Neural cell (in vitro differentiated cells): ENCODE measurements around the gene SETBP1. TPM values are rescaled to one million over a fixed set of nuclear protein-coding genes. Genes with fewer than 3 reads are reported as not detected.

ENCODE experiments used
- H2AFZ ChIP-seq: fragments of 200-600, 300-800 bp; sonication (generic), shearing (Covaris generic); 2 replicates; pipeline ENCODE4 v1.6.0; 2014; ENCODE audit warnings: low read depth, mild to moderate bottlenecking, antibody characterized with exemption, low read length, moderate library complexity
- H3F3A ChIP-seq: fragments of 200-600 bp; shearing (Covaris generic); 2 replicates; pipeline ENCODE4 v1.6.1; 2016; ENCODE audit warnings: mild to moderate bottlenecking, moderate library complexity, mixed read lengths, antibody characterized with exemption, low read length; ENCODE audit not compliant: insufficient read depth, poor library complexity, severe bottlenecking
- H3K27ac ChIP-seq: fragments of 200-600, 300-800 bp; sonication (generic), shearing (Covaris generic); 2 replicates; pipeline ENCODE4 v1.5.1; 2014; ENCODE audit warnings: mild to moderate bottlenecking, low read length, moderate library complexity
- H3K27me3 ChIP-seq: fragments of 300-800, 200-600 bp; sonication (generic), shearing (Covaris generic); 2 replicates; pipeline ENCODE4 v1.6.0; 2014; ENCODE audit warnings: mild to moderate bottlenecking, low read depth, low read length, moderate library complexity; ENCODE audit not compliant: insufficient read depth
- H3K36me3 ChIP-seq: fragments of 300-800, 200-600 bp; sonication (generic), shearing (Covaris generic); 2 replicates; pipeline ENCODE4 v1.5.1; 2014; ENCODE audit warnings: mild to moderate bottlenecking, antibody characterized with exemption, low read length, moderate library complexity; ENCODE audit not compliant: insufficient read depth
- H3K4me2 ChIP-seq: fragments of 300-800, 200-600 bp; sonication (generic), shearing (Covaris generic); 2 replicates; pipeline ENCODE4 v1.6.0; 2014; ENCODE audit warnings: mild to moderate bottlenecking, low read length
- H3K4me3 ChIP-seq: fragments of 300-800, 200-600 bp; sonication (generic), shearing (Covaris generic); 2 replicates; pipeline ENCODE4 v1.5.1; 2014; ENCODE audit warnings: mild to moderate bottlenecking, low read length, moderate library complexity
- H3K79me2 ChIP-seq: fragments of 200-600 bp; shearing (Covaris generic); replicated peaks from 2 replicates; pipeline ENCODE4 v1.6.0; 2014; ENCODE audit warnings: mild to moderate bottlenecking, low read length, moderate library complexity; ENCODE audit not compliant: insufficient read depth
- H3K9ac ChIP-seq: fragments of 300-800, 200-600 bp; sonication (generic), shearing (Covaris generic); 2 replicates; pipeline ENCODE4 v1.6.1; 2016; ENCODE audit warnings: mild to moderate bottlenecking, low read length, mixed read lengths
- H3K9me2 ChIP-seq: fragments of 200-600 bp; shearing (Covaris generic); 2 replicates; pipeline ENCODE4 v1.6.1; 2016; ENCODE audit warnings: mild to moderate bottlenecking, low read length, mixed read lengths; ENCODE audit not compliant: insufficient read depth
- H3K9me3 ChIP-seq: fragments of 200-600, 300-800 bp; sonication (generic), shearing (Covaris generic); 2 replicates; pipeline ENCODE4 v1.6.1; 2016; ENCODE audit warnings: mild to moderate bottlenecking, mixed run types, low read length, moderate library complexity, mixed read lengths
- H4K20me1 ChIP-seq: fragments of 200-600 bp; shearing (Covaris generic); 2 replicates; pipeline ENCODE4 v1.6.1; 2016; ENCODE audit warnings: mild to moderate bottlenecking, mixed run types; ENCODE audit not compliant: insufficient read depth
- CTCF ChIP-seq: fragments of 450-650 bp; IDR thresholded peaks from 2 replicates; pipeline ENCODE4 v1.5.1; 2014; ENCODE audit warnings: antibody characterized with exemption, mild to moderate bottlenecking, moderate library complexity; ENCODE audit not compliant: poor library complexity, severe bottlenecking
- EP300 ChIP-seq: fragments of 450-650 bp; conservative IDR thresholded peaks from 2 replicates; pipeline ENCODE4 v1.6.1; 2014; ENCODE audit warnings: antibody characterized with exemption, mild to moderate bottlenecking, moderate library complexity; ENCODE audit not compliant: poor library complexity, severe bottlenecking
- EZH2 ChIP-seq: fragments of 200-600, 300-800 bp; shearing (Covaris generic), sonication (generic); IDR thresholded peaks from 2 replicates; pipeline ENCODE4 v1.6.1; 2014; ENCODE audit warnings: antibody characterized with exemption, low read length, borderline replicate concordance, mild to moderate bottlenecking; ENCODE audit not compliant: insufficient read depth, poor library complexity, severe bottlenecking
- MXI1 ChIP-seq: fragments of 450-650 bp; conservative IDR thresholded peaks from 2 replicates; pipeline ENCODE4 v1.6.1; 2014; ENCODE audit warnings: antibody characterized with exemption, mild to moderate bottlenecking; ENCODE audit not compliant: poor library complexity, severe bottlenecking
- POLR2AphosphoS5 ChIP-seq: IDR thresholded peaks from 2 replicates; pipeline ENCODE4 v1.6.1; 2012
- RAD21 ChIP-seq: fragments of 450-650 bp; conservative IDR thresholded peaks from 2 replicates; pipeline ENCODE4 v1.6.1; 2014; ENCODE audit warnings: antibody characterized with exemption, mild to moderate bottlenecking, moderate library complexity
- REST ChIP-seq: IDR thresholded peaks from 2 replicates; pipeline ENCODE4 v1.6.1; 2012; ENCODE audit warnings: borderline replicate concordance
- SMC3 ChIP-seq: fragments of 450-650 bp; conservative IDR thresholded peaks from 2 replicates; pipeline ENCODE4 v1.6.1; 2014; ENCODE audit warnings: antibody characterized with exemption, mild to moderate bottlenecking, moderate library complexity; ENCODE audit not compliant: poor library complexity
- TAF1 ChIP-seq: IDR thresholded peaks from 2 replicates; pipeline ENCODE4 v1.6.1; 2012; ENCODE audit warnings: low read depth
- polyA plus RNA-seq: library from polyadenylated mRNA; depleted of rRNA; stranded (reverse); fragments of >200 nt; gene quantifications from 2 replicates; pipeline ENCODE4 v1.2.3, GENCODE V29; 2014

The SETBP1 gene
- polyA plus RNA-seq, 1 donor from 2014 or later, result 13.7 TPM

- no peaks in the 10 kb centered on the region for H3K27me3 ChIP-seq
- peaks cover 23% of the 10 kb centered on the region for H3K79me2 ChIP-seq
- no peak for TF ChIP-seq CTCF
- no peak for TF ChIP-seq TAF1
- TF ChIP-seq RAD21, result no peak
- no peak for TF ChIP-seq EZH2
- TF ChIP-seq POLR2AphosphoS5, result no peak
- no peak for TF ChIP-seq EP300
- TF ChIP-seq REST, result no peak
- TF ChIP-seq SMC3, result no peak
- no peak for TF ChIP-seq MXI1
- no peaks in the 10 kb centered on the region for H3F3A ChIP-seq
- H3K9me2 ChIP-seq, result no peaks in the 10 kb centered on the region
- no peaks in the 10 kb centered on the region for H4K20me1 ChIP-seq
- H3K4me2 ChIP-seq, result no peak overlapping the region
- no peak overlapping the region for H3K27ac ChIP-seq
- H2AFZ ChIP-seq, result no peak overlapping the region
- H3K36me3 ChIP-seq, result no peaks in the 10 kb centered on the region
- H3K9me3 ChIP-seq, result no peaks in the 10 kb centered on the region
- no peak overlapping the region for H3K4me3 ChIP-seq
- no peak overlapping the region for H3K9ac ChIP-seq
Measured at GRCh38 chr18:44897816-44898215, 217.1 kb downstream of the SETBP1 start.

GRCh38 chr18:44898498-44898897, 217.8 kb downstream of the SETBP1 start:
- Histone ChIP-seq H3K4me3 (no peak overlapping the region), H2AFZ (no peak overlapping the region), H3K79me2 (peaks cover 23% of the 10 kb centered on the region), H3K27me3 (no peaks in the 10 kb centered on the region), H3F3A (no peaks in the 10 kb centered on the region), H4K20me1 (no peaks in the 10 kb centered on the region), H3K4me2 (no peak overlapping the region), H3K9me2 (no peaks in the 10 kb centered on the region), H3K36me3 (no peaks in the 10 kb centered on the region), H3K9ac (no peak overlapping the region), H3K27ac (no peak overlapping the region), H3K9me3 (no peaks in the 10 kb centered on the region)
- no peak for TF ChIP-seq SMC3
- no peak for TF ChIP-seq TAF1
- TF ChIP-seq REST, result no peak
- TF ChIP-seq CTCF, result no peak
- TF ChIP-seq EZH2, result no peak
- no peak for TF ChIP-seq MXI1
- no peak for TF ChIP-seq POLR2AphosphoS5
- no peak for TF ChIP-seq EP300
- no peak for TF ChIP-seq RAD21
